ENCODE data around the gene LURAP1L.

Gene LURAP1L

DNA sequence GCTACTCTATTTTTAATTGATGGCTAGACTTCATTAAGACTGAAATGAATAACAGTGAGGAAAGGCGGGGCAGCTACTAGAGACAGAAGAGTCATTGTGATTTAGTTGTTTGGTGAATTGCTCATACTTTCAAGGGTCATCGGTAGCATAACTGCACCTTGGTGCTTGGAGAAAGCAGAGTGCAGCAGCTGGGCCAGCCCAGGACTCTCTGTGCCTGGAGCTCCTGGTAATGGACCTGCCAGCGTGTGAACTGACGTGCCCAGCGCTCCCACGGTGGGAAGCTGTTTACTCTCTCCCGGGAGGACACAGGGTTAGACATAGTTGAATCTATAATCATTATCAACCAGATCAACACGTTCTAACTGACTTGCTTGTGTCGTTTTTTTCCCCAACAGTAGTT, 42.9 kb downstream of the LURAP1L start:
- H3K27ac ChIP-seq = peak overlapping the region; percentile 94

DNA sequence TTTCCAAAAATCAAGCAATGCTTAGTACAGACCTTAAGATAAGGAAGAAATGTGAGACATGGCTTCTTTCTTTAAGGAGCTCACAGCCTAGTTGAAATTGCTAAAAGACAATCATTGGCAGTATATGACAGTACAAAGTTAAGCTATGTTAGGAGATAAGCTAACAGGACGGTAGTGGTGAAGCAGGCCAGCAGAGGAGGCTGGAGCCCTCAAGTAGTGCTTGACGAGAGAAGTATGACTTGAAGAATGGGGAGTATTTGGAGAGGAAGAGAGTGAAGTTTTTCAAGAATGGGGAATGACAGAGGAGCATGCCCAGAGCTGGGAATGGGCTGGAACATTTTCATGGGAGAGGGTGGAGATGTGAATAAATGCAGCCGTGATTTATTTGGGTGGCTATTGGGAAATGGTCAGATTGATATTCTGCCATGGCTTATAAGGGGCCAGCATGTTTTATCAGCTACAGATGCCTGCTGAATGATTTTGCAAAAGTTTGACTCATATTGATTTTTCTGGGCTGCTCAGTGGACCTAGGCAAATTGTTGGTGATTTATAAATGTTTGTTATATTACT, 43.7 kb downstream of the LURAP1L start:
- peak overlapping the region; percentile 94; the same call in 1 of the 2 replicates for H3K27ac ChIP-seq
- TF ChIP-seq, protein P1, sequence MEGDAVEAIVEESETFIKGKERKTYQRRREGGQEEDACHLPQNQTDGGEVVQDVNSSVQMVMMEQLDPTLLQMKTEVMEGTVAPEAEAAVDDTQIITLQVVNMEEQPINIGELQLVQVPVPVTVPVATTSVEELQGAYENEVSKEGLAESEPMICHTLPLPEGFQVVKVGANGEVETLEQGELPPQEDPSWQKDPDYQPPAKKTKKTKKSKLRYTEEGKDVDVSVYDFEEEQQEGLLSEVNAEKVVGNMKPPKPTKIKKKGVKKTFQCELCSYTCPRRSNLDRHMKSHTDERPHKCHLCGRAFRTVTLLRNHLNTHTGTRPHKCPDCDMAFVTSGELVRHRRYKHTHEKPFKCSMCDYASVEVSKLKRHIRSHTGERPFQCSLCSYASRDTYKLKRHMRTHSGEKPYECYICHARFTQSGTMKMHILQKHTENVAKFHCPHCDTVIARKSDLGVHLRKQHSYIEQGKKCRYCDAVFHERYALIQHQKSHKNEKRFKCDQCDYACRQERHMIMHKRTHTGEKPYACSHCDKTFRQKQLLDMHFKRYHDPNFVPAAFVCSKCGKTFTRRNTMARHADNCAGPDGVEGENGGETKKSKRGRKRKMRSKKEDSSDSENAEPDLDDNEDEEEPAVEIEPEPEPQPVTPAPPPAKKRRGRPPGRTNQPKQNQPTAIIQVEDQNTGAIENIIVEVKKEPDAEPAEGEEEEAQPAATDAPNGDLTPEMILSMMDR (conservative IDR thresholded peaks at IDR 0.05) = no peak

More for the DNA sequence above, 42.9 kb downstream of the LURAP1L start:
- TF ChIP-seq, protein P1 (conservative IDR thresholded peaks at IDR 0.05) = no peak

DNA sequence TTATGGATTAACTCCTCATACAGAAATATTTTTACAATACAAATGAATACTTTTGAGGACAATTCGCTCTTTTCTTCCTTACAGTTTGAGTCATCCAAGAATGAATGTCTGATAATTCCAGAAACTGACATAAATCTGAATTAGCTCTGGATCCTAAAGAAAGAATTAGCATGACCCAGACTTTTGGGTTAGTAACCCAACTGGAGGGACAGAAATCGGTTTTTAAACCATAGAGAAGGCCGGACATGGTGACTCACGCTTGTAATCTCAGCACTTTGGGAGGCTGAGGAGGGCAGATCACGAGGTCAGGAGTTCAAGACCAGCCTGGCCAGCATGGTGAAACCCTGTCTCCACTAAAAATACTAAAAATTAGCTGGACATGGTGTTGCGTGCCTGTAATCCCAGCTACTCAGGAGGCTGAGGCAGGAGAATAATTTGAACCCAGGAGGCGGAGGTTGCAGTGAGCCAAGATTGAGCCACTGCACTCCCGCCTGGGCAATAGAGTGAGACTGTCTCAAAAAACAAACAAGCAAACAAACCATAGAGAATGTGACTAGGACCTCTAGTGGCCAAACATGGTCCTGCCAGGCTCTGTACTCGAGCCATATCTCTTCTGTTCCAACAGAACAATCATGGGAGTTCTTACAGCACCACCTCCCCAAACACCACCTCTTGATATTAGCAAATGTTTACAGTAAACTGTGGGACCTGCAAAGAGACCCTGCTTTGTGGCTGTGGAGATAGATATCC, 44.8 kb downstream of the LURAP1L start:
- H3K27ac ChIP-seq = no peak overlapping the region
- TF ChIP-seq, protein P1 (conservative IDR thresholded peaks at IDR 0.05) = peak; percentile 54

DNA sequence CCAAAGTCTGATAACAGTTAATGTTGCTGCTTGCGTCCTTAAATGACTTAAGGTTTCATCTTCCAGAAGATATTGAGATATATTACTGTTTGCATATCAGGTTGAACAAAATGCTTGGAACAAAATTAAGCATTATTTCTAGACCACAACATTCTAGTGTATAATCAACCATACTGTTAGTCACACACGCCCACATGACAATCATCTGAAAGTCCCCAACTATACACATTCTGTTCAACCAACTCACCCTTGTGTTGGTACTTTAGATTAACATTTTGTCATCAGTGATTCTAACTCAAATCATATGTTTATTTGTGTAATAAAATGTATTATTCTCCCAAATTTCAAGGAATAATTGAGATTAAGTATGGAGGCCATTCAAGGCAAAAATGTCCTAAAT, 47.3 kb downstream of the LURAP1L start:
- TF ChIP-seq, protein P1 (conservative IDR thresholded peaks at IDR 0.05) = no peak
- no peak overlapping the region for H3K27ac ChIP-seq

DNA sequence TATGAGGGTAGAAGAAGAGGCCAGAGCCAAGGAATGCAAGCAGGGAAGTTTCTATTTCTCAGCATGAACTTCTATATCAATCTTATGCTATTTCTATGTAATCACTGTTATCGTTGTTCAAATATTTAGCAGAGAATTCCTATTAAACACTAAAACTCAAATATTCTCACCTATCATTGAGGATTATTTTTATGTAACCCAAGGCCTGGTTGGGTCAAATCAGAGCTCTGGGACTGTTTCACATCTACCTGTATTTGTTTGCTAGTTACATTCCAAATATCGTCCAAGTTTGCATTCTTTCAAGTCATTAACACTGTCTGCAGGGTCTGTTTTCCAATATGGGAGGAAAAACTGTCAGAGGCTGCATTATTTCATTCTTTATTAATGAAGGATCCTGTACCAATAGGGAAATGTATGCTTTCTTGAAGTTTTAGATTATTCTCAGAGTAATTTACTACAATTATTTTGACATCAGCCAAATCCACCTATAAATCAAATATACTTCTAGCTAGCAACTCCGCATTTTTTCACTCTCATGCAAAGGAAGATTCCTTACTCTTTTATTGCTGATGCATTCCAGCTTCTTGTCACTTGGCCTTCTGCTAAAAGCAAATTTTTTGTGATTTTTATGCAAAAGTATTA, 52.2 kb downstream of the LURAP1L start:
- no peak overlapping the region for H3K27ac ChIP-seq
- TF ChIP-seq, protein P1 (conservative IDR thresholded peaks at IDR 0.05) = no peak

DNA sequence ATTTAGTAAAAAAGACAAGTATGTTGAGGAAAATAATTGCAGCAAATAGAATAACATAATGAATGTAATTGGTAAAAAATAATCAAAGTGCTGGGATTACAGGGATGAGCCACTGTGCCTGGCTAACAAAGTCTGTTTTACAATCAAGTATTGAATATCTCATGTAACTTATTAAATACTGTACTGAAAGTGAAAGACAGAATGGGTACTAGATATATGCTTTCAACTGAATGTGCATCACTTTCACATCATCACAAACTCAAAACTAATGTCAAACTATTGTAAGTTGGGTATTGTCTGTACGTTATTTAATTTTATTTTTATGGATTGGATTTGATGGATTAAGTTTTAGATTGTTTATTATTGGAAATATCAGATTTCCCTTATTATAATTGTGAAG, 58.9 kb downstream of the LURAP1L start:
- TF ChIP-seq, protein P1 (conservative IDR thresholded peaks at IDR 0.05) = no peak
- no peak overlapping the region for H3K27ac ChIP-seq

DNA sequence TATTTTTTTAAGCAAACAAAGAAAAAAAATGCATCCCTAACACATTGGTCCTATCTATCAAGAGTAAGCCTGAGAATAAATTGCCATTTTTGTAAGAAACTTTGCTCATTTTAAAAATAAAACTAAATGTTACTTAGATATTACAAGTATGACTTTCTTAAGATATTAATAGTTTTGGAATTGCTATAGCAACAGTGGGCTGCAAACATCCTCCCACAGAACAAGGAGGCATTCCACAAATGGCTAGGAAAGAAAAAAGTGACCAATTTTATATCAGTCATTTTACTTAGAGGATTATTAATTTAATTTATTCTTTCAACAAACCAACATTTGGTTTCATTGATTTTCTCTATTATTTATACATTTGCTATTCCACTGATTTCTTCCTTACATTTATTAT, 63.7 kb downstream of the LURAP1L start:
- TF ChIP-seq, protein P1 (conservative IDR thresholded peaks at IDR 0.05) = no peak

More for the DNA sequence above, 63.7 kb downstream of the LURAP1L start:
- no peak overlapping the region for H3K27ac ChIP-seq

Measured in VCaP (cell line).